ENCODE measurements around the gene TBCE. TPM values are rescaled to one million over a fixed set of nuclear protein-coding genes. Genes with fewer than 3 reads are reported as not detected.

Gene TBCE
- total and polyA plus RNA-seq, 9 of the 15 experiments (the other 6 are each of a cell fraction or from before 2014, with no cell fraction given): 52.6 to 92.1 (median 82.1) TPM

- TF ChIP-seq MCM2 (IDR thresholded peaks at IDR 0.05; ENCODE audit: low read depth) (no peak), ATF2 (CRISPR knock-in tag; IDR thresholded peaks at IDR 0.05) (no peak), KDM2B (CRISPR knock-in tag; IDR thresholded peaks at IDR 0.05) (no peak), ZNF354B (CRISPR knock-in tag; IDR thresholded peaks at IDR 0.05) (no peak), NELFE (IDR thresholded peaks at IDR 0.05; ENCODE audit: insufficient read depth, insufficient read length) (no peak), UBTF (IDR thresholded peaks at IDR 0.05; ENCODE audit: borderline replicate concordance in 1 of 2, low read depth in 2 of 2, low read length in 2 of 2) (peak in 1 of 2 experiments; percentile 97; a peak in 2 of 4 replicates), ZNF282 (CRISPR knock-in tag; IDR thresholded peaks at IDR 0.05) (no peak), KDM4B (IDR thresholded peaks at IDR 0.05; ENCODE audit: borderline replicate concordance in 2 of 2, low read depth in 1 of 2) (no peak; a peak in 1 of 4 replicates), SMARCA4 (IDR thresholded peaks at IDR 0.05) (peak; percentile 38; the same call in 1 of the 2 replicates), NR4A1 (CRISPR knock-in tag; IDR thresholded peaks at IDR 0.05) (no peak), NR4A1 (tag; IDR thresholded peaks at IDR 0.05) (no peak), ETV1 (tag; conservative IDR thresholded peaks at IDR 0.05; ENCODE audit: low read depth) (peak; percentile 88), SRSF7 (optimal IDR thresholded peaks at IDR 0.05; ENCODE audit: low read depth, low read length) (no peak), NFE2 (IDR thresholded peaks at IDR 0.05; ENCODE audit: low read depth) (peak; percentile 2; the same call in 1 of the 2 replicates), MAZ (CRISPR knock-in tag; conservative IDR thresholded peaks at IDR 0.05 in 1 of 2, IDR thresholded peaks at IDR 0.05 in 1 of 2) (peak; percentile 79 to 91), FUS (optimal IDR thresholded peaks at IDR 0.05; ENCODE audit: low read depth, low read length) (no peak), ZNF347 (CRISPR knock-in tag; IDR thresholded peaks at IDR 0.05; ENCODE audit: low read depth) (no peak), ETV6 (IDR thresholded peaks at IDR 0.05; ENCODE audit: borderline replicate concordance in 1 of 2, low read depth in 2 of 2, low read length in 1 of 2) (0 out of 4 replicates have a peak, but pooled peaks of 1 of the 2 experiments have one; percentile 34), ETV6 (CRISPR knock-in tag; IDR thresholded peaks at IDR 0.05; ENCODE audit: borderline replicate concordance) (no peak), SIN3B (IDR thresholded peaks at IDR 0.05; ENCODE audit: low read depth) (no peak), LCOR (CRISPR knock-in tag; IDR thresholded peaks at IDR 0.05) (peak; percentile 83), CBX3 (IDR thresholded peaks at IDR 0.05; ENCODE audit: borderline replicate concordance in 1 of 2, low read length in 2 of 2) (peak in 1 of 2 experiments; percentile 89; a peak in 1 of 3 replicates), TOE1 (IDR thresholded peaks at IDR 0.05; ENCODE audit: borderline replicate concordance) (peak; percentile 39; the same call in 1 of the 2 replicates), TOE1 (CRISPR knock-in tag; IDR thresholded peaks at IDR 0.05; ENCODE audit: borderline replicate concordance, low read depth) (no peak)
These were observed 38.7 kb upstream of the TBCE start, which contains the start of gene GGPS1 (continued) for GRCh38 chr1:235328271-235329138.
